ENCODE data around the gene NKTR.

Gene NKTR

GRCh38 chr3:42651248-42652091 lies 51.0 kb downstream of the NKTR start:
- no peak for DNase-seq

GRCh38 chr3:42652251-42652610 lies 51.7 kb downstream of the NKTR start:
- no peak for DNase-seq

GRCh38 chr3:42652611-42653302 lies 52.3 kb downstream of the NKTR start:
- DNase-seq: peak; percentile 12

- DNase-seq: no peak
These were observed 52.7 kb downstream of the NKTR start for GRCh38 chr3:42653303-42653559.

GRCh38 chr3:42653560-42654330 lies 53.3 kb downstream of the NKTR start, which contains the start of gene ZBTB47:
Gene ZBTB47 (plus strand): TSS chr3:42653697. CDS start chr3:42658356, 4,659 bp downstream.
- DNase-seq: no peak

- DNase-seq: no peak
These were observed 54.1 kb downstream of the NKTR start for GRCh38 chr3:42654331-42655201.

GRCh38 chr3:42655331-42655888 lies 54.9 kb downstream of the NKTR start:
- no peak for DNase-seq

GRCh38 chr3:42655980-42656679 lies 55.6 kb downstream of the NKTR start:
- DNase-seq: no peak

GRCh38 chr3:42656680-42657610 lies 56.5 kb downstream of the NKTR start:
- DNase-seq: no peak

- no peak for DNase-seq
These were observed 57.2 kb downstream of the NKTR start for GRCh38 chr3:42657675-42658074.

GRCh38 chr3:42658091-42658770 lies 57.7 kb downstream of the NKTR start:
- no peak for DNase-seq

GRCh38 chr3:42658771-42659390 lies 58.4 kb downstream of the NKTR start:
- DNase-seq: no peak

GRCh38 chr3:42659451-42660130 lies 59.1 kb downstream of the NKTR start:
- no peak for DNase-seq

- peak; percentile 13 for DNase-seq
These were observed 59.7 kb downstream of the NKTR start for GRCh38 chr3:42660131-42660715.

GRCh38 chr3:42660898-42661297 lies 60.4 kb downstream of the NKTR start:
- no peak for DNase-seq

GRCh38 chr3:42661593-42662022 lies 61.1 kb downstream of the NKTR start:
- no peak for DNase-seq

- DNase-seq: no peak
These were observed 61.7 kb downstream of the NKTR start for GRCh38 chr3:42662037-42662812.
